K562 (cell line): ENCODE measurements around the gene TMEM72. TPM values are rescaled to one million over a fixed set of nuclear protein-coding genes. Genes with fewer than 3 reads are reported as not detected.

Experiments
- ARHGAP35 ChIP-seq: fragments of 450-650 bp; IDR thresholded peaks from 2 replicates; pipeline ENCODE4 v1.6.1; 2018; ENCODE audit not compliant: partially characterized antibody
- CHCHD3 ChIP-seq: fragments of 250-450 bp; sonication (Bioruptor Pico); IDR thresholded peaks from 2 replicates; pipeline ENCODE4 v2.1.2; 2022; ENCODE audit warnings: mild to moderate bottlenecking
- CXXC5 ChIP-seq: fragments of 250-450 bp; sonication (Bioruptor Pico); IDR thresholded peaks from 2 replicates; pipeline ENCODE4 v1.8.0; 2022; ENCODE audit warnings: inconsistent platforms, mild to moderate bottlenecking, moderate library complexity
- EP300 ChIP-seq: IDR thresholded peaks from 2 replicates; pipeline ENCODE4 v1.6.1; 2012; ENCODE audit warnings: low read length, improper control_type of control experiment
- ETV5 ChIP-seq: sonication (generic); formaldehyde crosslinking; IDR thresholded peaks from 2 replicates; pipeline ENCODE4 v1.4.0; 2020; ENCODE audit warnings: low read depth, mild to moderate bottlenecking, missing genetic modification reagents
- GABPB1 ChIP-seq: sonication (generic); formaldehyde crosslinking; IDR thresholded peaks from 2 replicates; pipeline ENCODE4 v1.8.0; 2022; ENCODE audit warnings: mild to moderate bottlenecking, missing genetic modification reagents
- GTF2A2 ChIP-seq: IDR thresholded peaks from 2 replicates; pipeline ENCODE4 v1.6.1; 2016; ENCODE audit warnings: mild to moderate bottlenecking, missing genetic modification characterization, missing compliant biosample characterization
- GTF2E2 ChIP-seq: fragments of 200-800 bp; sonication (Bioruptor generic); IDR thresholded peaks from 2 replicates; pipeline ENCODE4 v1.6.1; 2016; ENCODE audit warnings: missing genetic modification characterization, missing compliant biosample characterization
- HDGF ChIP-seq: fragments of 450-650 bp; IDR thresholded peaks from 2 replicates; pipeline ENCODE4 v1.6.1; 2016
- HMG20B ChIP-seq: fragments of 250-450 bp; sonication (Bioruptor Pico); IDR thresholded peaks from 2 replicates; pipeline ENCODE4 v1.5.0; 2021; ENCODE audit warnings: mild to moderate bottlenecking
- KLF6 ChIP-seq: fragments of 250-450 bp; sonication (Bioruptor Pico); IDR thresholded peaks from 2 replicates; pipeline ENCODE4 v1.4.0; 2020; ENCODE audit warnings: mild to moderate bottlenecking, moderate library complexity, borderline replicate concordance
- MTA2 ChIP-seq: fragments of 450-650 bp; IDR thresholded peaks from 2 replicates; pipeline ENCODE4 v1.6.1; 2016; ENCODE audit warnings: low read depth
- MYBL2 ChIP-seq, 2 experiments: fragments of 450-650 bp in 1 of 2; sonication (generic) in 1 of 2; formaldehyde crosslinking in 1 of 2; IDR thresholded peaks; 2 replicates each; pipeline versions ENCODE4 v1.6.1 to v1.8.1; 2017 to 2022; ENCODE audit warnings: borderline replicate concordance in 1 of 2, inconsistent platforms in 1 of 2, low read depth in 1 of 2, mild to moderate bottlenecking in 1 of 2, missing genetic modification reagents in 1 of 2, moderate library complexity in 1 of 2
- POLR2B ChIP-seq: fragments of 450-650 bp; IDR thresholded peaks from 2 replicates; pipeline ENCODE4 v1.6.1; 2018; ENCODE audit warnings: low read depth; ENCODE audit not compliant: partially characterized antibody
- POLR2G ChIP-seq: fragments of 200-400 bp; formaldehyde crosslinking; IDR thresholded peaks from 2 replicates; pipeline ENCODE4 v1.6.1; 2017; ENCODE audit warnings: low read depth, mild to moderate bottlenecking, antibody characterized with exemption, low read length, moderate library complexity
- RUNX1 ChIP-seq: sonication (generic); IDR thresholded peaks from 2 replicates; pipeline ENCODE4 v1.6.1; 2016; ENCODE audit warnings: antibody characterized with exemption, low read depth
- SMARCC2 ChIP-seq: fragments of 450-650 bp; IDR thresholded peaks from 2 replicates; pipeline ENCODE4 v1.6.1; 2017; ENCODE audit warnings: antibody characterized with exemption, moderate library complexity, mild to moderate bottlenecking, low read depth
- SRF ChIP-seq, 2 experiments: fragments of 250-450, 450-650 bp in 1 of 2; sonication (Bioruptor Pico) in 1 of 2; sonication (generic) in 1 of 2; formaldehyde crosslinking; IDR thresholded peaks; 2 replicates each; pipeline versions ENCODE4 v1.5.0 to v1.5.1; 2020 to 2022; ENCODE audit warnings: mild to moderate bottlenecking in 1 of 2, missing genetic modification reagents in 1 of 2
- TEAD4 ChIP-seq, 2 experiments: sonication (generic) in 1 of 2; formaldehyde crosslinking in 1 of 2; IDR thresholded peaks; 2 replicates each; pipeline versions ENCODE4 v1.6.1 to v1.8.0; 2012 to 2022; ENCODE audit warnings: borderline replicate concordance in 1 of 2, inconsistent platforms in 1 of 2, low read length in 1 of 2, mild to moderate bottlenecking in 1 of 2, missing genetic modification reagents in 1 of 2
- ZBTB8A ChIP-seq: fragments of 450-650 bp; IDR thresholded peaks from 2 replicates; pipeline ENCODE4 v1.6.1; 2018; ENCODE audit warnings: mild to moderate bottlenecking, moderate library complexity; ENCODE audit not compliant: partially characterized antibody
- ZEB2 ChIP-seq: fragments of 450-650 bp; IDR thresholded peaks from 2 replicates; pipeline ENCODE4 v1.6.1; 2016
- ZNF165 ChIP-seq: fragments of 250-450 bp; sonication (Bioruptor Pico); IDR thresholded peaks from 2 replicates; pipeline ENCODE4 v1.4.0; 2020; ENCODE audit warnings: borderline replicate concordance
- ZNF444 ChIP-seq: fragments of 250-450 bp; sonication (Bioruptor Pico); IDR thresholded peaks from 2 replicates; pipeline ENCODE4 v1.4.0; 2020; ENCODE audit warnings: mild to moderate bottlenecking, moderate library complexity
- ZNF77 ChIP-seq: fragments of 250-450 bp; sonication (Bioruptor Pico); IDR thresholded peaks from 2 replicates; pipeline ENCODE4 v1.5.0; 2020
- polyA plus RNA-seq, 8 experiments: library from polyadenylated mRNA; depleted of rRNA in 4 of 8; stranded (reverse) in 5 of 8; unstranded in 3 of 8; fragments of >200 nt; fragmentation: Nextera tagmentation in 2 of 8; fragmentation: Illumina TruSeq in 1 of 8; extraction: Ambion mirVana in 2 of 8; extraction: Trizol in 1 of 8; gene quantifications; 2 replicates each; pipeline versions ENCODE4 v1.2.1 to v1.2.3, GENCODE V29; 2011 to 2014; ENCODE audit warnings: inconsistent platforms in 1 of 8, missing spikeins in 1 of 8
- total RNA-seq, 7 experiments: library from RNA; depleted of rRNA in 6 of 7; stranded (reverse); fragments of >200 nt in 6 of 7; fragmentation: Illumina TruSeq in 2 of 7; extraction: Trizol in 2 of 7; gene quantifications; 2 replicates each; pipeline versions ENCODE4 v1.2.1 to v1.2.3, GENCODE V29; 2011 to 2021; ENCODE audit warnings: low replicate concordance in 1 of 7
- TF ChIP-seq, protein P1 (sequence below), 2 experiments: IDR thresholded peaks; 2 replicates each; pipeline ENCODE4 v1.6.1; 2012; ENCODE audit warnings: improper control_type of control experiment in 2 of 2, low read depth in 2 of 2, low read length in 2 of 2, borderline replicate concordance in 1 of 2
- TF ChIP-seq, protein P2 (sequence below): fragments of 450-650 bp; formaldehyde crosslinking; IDR thresholded peaks from 2 replicates; pipeline ENCODE4 v1.4.0; 2020; ENCODE audit warnings: mild to moderate bottlenecking, moderate library complexity

TMEM72 gene
- total and polyA plus RNA-seq, 9 of the 15 experiments (the other 6 are each of a cell fraction or from before 2014, with no cell fraction given): not detected

DNA sequence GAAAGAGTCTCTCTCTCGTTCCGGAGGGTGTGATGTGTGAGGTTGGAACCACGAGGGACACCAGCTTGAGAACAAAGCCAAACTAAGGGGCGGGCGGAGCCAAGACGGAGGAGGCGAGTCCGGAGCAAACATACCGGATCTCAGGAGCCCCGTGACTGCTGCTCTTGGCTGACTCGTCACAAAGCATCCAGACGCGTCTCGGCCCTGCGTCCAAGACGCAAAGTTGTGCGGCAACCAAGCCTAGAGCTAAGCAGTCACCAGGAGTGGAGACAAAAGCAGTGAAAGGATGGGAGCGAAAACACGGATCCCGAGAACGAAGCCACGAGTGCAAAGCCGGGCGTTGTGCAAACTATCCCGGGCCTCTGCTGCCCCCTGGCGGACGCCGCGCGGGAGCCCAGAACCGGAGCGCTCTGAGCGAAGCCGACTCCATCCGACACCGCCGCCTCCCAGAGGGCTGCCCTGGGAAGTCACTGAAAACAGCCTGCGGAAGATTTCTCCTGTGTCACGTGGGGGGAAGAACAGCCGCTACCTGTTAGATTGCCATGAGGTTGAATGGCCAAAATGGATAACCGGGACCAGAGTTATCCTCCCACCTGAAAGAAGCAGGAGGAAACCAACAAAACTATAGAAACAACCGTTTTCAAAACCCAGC is 46.4 kb upstream of the TMEM72 start (continued):
- TF ChIP-seq ZNF165 (CRISPR knock-in tag): no peak
- TF ChIP-seq ZEB2: no peak
- no peak for TF ChIP-seq HDGF
- no peak for TF ChIP-seq HMG20B (CRISPR knock-in tag)
- no peak for TF ChIP-seq SMARCC2
- no peak for TF ChIP-seq GTF2E2 (tag)
- TF ChIP-seq ZNF444 (CRISPR knock-in tag): no peak
- TF ChIP-seq POLR2G: no peak
- TF ChIP-seq POLR2B: no peak
- TF ChIP-seq MYBL2 (IDR thresholded peaks at IDR 0.05; ENCODE audit: low read depth): no peak
- TF ChIP-seq MYBL2 (CRISPR knock-in tag; IDR thresholded peaks at IDR 0.05; ENCODE audit: borderline replicate concordance): no peak
- TF ChIP-seq SRF (CRISPR knock-in tag; IDR thresholded peaks at IDR 0.05): peak in 1 of 2 experiments; percentile 31; a peak in 2 of 4 replicates
- TF ChIP-seq, protein P1, sequence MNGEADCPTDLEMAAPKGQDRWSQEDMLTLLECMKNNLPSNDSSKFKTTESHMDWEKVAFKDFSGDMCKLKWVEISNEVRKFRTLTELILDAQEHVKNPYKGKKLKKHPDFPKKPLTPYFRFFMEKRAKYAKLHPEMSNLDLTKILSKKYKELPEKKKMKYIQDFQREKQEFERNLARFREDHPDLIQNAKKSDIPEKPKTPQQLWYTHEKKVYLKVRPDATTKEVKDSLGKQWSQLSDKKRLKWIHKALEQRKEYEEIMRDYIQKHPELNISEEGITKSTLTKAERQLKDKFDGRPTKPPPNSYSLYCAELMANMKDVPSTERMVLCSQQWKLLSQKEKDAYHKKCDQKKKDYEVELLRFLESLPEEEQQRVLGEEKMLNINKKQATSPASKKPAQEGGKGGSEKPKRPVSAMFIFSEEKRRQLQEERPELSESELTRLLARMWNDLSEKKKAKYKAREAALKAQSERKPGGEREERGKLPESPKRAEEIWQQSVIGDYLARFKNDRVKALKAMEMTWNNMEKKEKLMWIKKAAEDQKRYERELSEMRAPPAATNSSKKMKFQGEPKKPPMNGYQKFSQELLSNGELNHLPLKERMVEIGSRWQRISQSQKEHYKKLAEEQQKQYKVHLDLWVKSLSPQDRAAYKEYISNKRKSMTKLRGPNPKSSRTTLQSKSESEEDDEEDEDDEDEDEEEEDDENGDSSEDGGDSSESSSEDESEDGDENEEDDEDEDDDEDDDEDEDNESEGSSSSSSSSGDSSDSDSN (IDR thresholded peaks at IDR 0.05; ENCODE audit: borderline replicate concordance in 1 of 2, low read depth in 2 of 2, low read length in 2 of 2): peak; percentile 79 to 84; a peak in 2 of 4 replicates
- TF ChIP-seq ARHGAP35: no peak
- no peak for TF ChIP-seq GTF2A2 (tag)
- TF ChIP-seq MTA2: no peak
- TF ChIP-seq ZNF77 (CRISPR knock-in tag): no peak
- TF ChIP-seq, protein P2, sequence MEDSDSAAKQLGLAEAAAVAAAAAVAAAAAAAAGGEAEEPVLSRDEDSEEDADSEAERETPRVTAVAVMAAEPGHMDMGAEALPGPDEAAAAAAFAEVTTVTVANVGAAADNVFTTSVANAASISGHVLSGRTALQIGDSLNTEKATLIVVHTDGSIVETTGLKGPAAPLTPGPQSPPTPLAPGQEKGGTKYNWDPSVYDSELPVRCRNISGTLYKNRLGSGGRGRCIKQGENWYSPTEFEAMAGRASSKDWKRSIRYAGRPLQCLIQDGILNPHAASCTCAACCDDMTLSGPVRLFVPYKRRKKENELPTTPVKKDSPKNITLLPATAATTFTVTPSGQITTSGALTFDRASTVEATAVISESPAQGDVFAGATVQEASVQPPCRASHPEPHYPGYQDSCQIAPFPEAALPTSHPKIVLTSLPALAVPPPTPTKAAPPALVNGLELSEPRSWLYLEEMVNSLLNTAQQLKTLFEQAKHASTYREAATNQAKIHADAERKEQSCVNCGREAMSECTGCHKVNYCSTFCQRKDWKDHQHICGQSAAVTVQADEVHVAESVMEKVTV (CRISPR knock-in tag): peak; percentile 61
- no peak for TF ChIP-seq KLF6 (CRISPR knock-in tag)
- peak; percentile 62 for TF ChIP-seq CXXC5
- TF ChIP-seq ZBTB8A: no peak
- 0 out of 2 replicates have a peak, but pooled peaks have one; percentile 41 for TF ChIP-seq ETV5
- no peak for TF ChIP-seq CHCHD3 (CRISPR knock-in tag)
- TF ChIP-seq EP300: no peak
- peak; percentile 19; the same call in 1 of the 2 replicates for TF ChIP-seq TEAD4 (IDR thresholded peaks at IDR 0.05; ENCODE audit: low read length)
- TF ChIP-seq TEAD4 (CRISPR knock-in tag; IDR thresholded peaks at IDR 0.05; ENCODE audit: borderline replicate concordance): no peak
- TF ChIP-seq RUNX1: no peak
- no peak for TF ChIP-seq GABPB1 (CRISPR knock-in tag)
